GM12891 (cell line): ENCODE measurements around the gene U2SURP.
"Not testable (repeated sequence)": the region's sequence is repeated elsewhere in the genome, so short reads cannot be mapped to it uniquely, and the experiment has no call there.

ENCODE experiments used
- DNase-seq: peaks from one replicate; pipeline ENCODE4 v3.0.0; 2011; ENCODE audit warnings: low spot score; ENCODE audit not compliant: insufficient read length
- FAIRE-seq: peaks from 2 replicates; lab custom pipeline; 2011; peaks lifted over from hg19 to GRCh38; lab: Jason Lieb, UNC
- PAX5 ChIP-seq: IDR thresholded peaks from 2 replicates; pipeline ENCODE4 v1.6.1; 2011; ENCODE audit warnings: low read length, moderate library complexity, mild to moderate bottlenecking; ENCODE audit not compliant: insufficient read depth, severe bottlenecking
- POLR2A ChIP-seq: IDR thresholded peaks from 2 replicates; pipeline ENCODE4 v1.6.1; 2011; ENCODE audit warnings: low read depth, low read length, control low read depth
- POLR2AphosphoS5 ChIP-seq: IDR thresholded peaks from 2 replicates; pipeline ENCODE4 v1.6.1; 2011; ENCODE audit warnings: low read depth, low read length, control low read depth
- POU2F2 ChIP-seq: IDR thresholded peaks from 2 replicates; pipeline ENCODE4 v1.6.1; 2011; ENCODE audit warnings: low read depth, mild to moderate bottlenecking, control low read depth, low read length, moderate library complexity
- SPI1 ChIP-seq: IDR thresholded peaks from 2 replicates; pipeline ENCODE4 v1.6.1; 2011; ENCODE audit warnings: low read depth, low read length, control low read depth
- TAF1 ChIP-seq: IDR thresholded peaks from 2 replicates; pipeline ENCODE4 v1.6.1; 2011; ENCODE audit warnings: low read depth, low read length, control low read depth

The U2SURP gene

DNA sequence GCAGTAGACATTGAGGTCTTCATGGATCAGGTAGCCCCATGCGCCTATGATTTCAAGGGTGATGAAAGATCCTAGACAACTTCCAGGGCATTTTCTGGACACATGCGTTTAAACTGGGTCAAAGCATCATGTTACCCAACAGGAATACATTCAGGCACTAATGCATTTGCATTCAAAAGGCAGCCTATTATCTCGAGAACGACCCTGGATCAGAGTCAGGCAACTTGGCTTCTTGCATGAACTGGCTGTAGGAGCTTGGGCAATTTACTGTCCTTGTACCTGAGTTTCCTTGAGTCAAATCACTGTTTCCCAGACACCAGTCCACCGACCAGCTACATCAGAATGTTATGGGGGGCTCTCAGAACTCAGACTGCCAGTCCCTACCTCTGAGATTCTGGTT, 66.7 kb downstream of the U2SURP start:
- TF ChIP-seq POLR2A (no peak), SPI1 (no peak), PAX5 (no peak), POU2F2 (no peak), TAF1 (no peak), POLR2AphosphoS5 (no peak)
- FAIRE-seq (no peak), DNase-seq (no peak)

DNA sequence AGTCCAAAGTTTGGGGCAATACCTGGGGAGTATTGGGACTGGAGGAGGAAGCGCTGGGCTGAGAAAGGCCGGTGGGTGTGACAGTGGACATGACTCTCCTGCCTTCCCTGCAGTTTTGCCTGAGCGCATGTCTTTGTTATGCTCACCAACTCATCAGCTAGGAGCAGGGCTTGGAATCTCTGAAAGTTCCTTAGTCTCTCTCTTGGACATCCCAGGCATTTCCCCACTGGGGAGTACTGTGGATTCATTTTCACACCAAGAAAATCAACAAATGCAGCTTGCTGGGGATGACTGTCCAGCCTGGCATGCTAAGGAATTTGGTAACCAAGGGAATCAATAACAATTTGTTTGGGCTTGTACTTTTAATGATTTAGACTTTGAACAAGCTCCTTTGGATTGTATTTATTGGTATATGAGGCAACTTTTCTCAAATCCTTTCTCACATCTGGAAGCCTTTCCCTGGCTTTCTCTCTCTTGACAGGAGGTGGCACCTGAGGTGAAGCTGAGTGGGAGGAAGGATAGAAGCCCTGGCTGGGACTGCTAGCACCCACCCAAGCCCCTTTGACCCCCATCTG, 69.7 kb downstream of the U2SURP start:
- no peak for TF ChIP-seq POU2F2
- TF ChIP-seq POLR2A = no peak
- TF ChIP-seq PAX5 = no peak
- TF ChIP-seq TAF1 = no peak
- TF ChIP-seq SPI1 = no peak
- no peak for TF ChIP-seq POLR2AphosphoS5
- FAIRE-seq = no peak

DNA sequence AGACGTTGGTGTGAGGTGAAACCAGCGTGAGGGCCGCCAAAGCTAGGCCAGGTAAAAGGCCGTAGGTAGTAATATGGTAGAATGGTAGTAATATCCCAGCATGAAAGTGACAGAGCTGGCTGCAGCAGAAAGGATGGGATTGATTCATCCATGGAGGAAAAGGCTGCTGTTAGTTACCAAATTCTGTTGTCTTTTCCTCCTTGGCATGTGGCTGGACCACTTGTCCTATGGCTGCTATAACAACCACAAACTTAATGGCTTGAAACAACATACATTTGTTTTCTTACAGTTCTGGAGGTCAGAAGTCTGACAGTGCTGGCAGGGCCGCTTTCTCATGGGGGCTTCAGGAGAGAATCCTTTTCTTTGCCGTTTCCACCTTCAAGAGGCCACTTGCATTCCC, 70.4 kb downstream of the U2SURP start:
- DNase-seq (no peak), FAIRE-seq (no peak)
- TF ChIP-seq POLR2AphosphoS5 (no peak), POLR2A (no peak), SPI1 (no peak), PAX5 (no peak), TAF1 (no peak), POU2F2 (no peak)

More for the DNA sequence above, 69.7 kb downstream of the U2SURP start:
- no peak for DNase-seq

DNA sequence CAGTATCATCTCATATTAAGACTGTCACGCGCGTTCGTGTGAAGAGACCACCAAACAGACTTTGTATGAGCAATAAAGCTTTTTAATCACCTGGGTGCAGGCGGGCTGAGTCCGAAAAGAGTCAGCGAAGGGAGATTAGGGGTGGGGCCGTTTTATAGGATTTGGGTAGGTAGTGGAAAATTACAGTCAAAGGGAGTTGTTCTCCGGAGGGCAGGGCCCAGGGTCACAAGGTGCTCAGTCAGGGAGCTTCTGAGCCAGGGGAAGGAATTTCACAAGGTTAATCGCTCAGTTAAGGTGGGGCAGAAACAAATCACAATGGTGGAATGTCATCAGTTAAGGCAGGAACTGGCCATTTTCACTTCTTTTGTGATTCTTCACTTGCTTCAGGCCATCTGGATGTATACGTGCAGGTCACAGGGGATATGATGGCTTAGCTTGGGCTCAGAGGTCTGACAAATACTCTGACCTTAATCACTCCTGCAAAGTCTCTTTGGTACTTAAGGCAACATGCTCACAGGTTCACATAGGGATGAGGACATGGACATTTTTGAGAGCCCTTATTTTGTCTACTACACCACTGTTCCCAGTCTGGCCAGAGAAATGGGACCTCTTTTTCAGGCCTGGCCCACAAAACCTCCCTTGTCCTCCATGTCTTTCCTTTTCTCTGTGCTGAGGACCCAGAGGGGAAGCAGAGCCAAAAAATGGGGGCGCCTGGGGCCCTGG, 71.1 kb downstream of the U2SURP start:
- not testable (repeated sequence) for DNase-seq, FAIRE-seq

DNA sequence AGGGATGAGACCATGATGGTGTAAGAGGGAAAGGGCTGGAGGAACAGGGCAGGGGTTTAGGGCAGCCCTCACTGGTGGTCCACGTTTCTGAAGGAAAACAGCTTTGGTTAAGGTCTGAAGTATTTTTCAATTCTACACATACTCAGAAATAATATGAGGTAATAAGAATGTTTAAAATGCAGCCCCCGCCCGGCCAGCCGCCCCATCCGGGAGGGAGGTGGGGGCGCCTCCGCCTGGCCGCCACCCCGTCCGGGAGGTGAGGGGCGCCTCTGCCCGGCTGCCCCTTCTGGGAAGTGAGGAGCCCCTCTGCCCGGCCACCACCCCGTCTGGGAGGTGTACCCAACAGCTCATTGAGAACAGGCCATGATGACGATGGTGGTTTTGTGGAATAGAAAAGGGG, 72.2 kb downstream of the U2SURP start:
- not testable (repeated sequence) for FAIRE-seq, DNase-seq

DNA sequence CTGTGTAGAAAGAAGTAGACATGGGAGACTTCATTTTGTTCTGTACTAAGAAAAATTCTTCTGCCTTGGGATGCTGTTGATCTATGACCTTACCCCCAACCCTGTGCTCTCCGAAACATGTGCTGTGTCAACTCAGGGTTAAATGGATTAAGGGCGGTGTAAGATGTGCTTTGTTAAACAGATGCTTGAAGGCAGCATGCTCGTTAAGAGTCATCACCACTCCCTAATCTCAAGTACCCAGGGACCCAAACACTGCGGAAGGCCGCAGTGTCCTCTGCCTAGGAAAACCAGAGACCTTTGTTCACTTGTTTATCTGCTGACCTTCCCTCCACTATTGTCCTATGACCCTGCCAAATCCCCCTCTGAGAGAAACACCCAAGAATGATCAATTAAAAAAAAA, 72.6 kb downstream of the U2SURP start:
- FAIRE-seq = not testable (repeated sequence)

DNA sequence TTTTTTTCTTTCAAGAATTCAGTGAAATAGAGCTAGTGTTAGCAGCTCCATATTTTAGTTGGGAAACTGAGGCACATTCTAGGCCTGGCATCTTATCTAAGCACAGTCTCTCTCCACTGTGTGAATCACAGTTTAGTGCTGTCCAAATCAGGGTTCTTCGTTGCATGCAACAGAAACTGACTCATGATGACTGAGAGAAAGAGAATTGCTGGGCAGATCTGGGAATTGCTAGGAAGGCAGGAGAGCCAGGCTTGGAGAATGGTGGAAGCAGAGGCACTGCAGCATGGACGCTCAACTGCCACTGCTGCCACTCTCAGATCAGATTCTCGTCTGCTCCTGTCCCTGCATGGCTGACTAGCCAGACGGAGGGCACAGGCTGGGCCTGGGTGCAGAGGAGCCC, 77.5 kb downstream of the U2SURP start:
- TF ChIP-seq POLR2A = no peak
- no peak for TF ChIP-seq POU2F2
- TF ChIP-seq POLR2AphosphoS5 = no peak
- no peak for TF ChIP-seq TAF1
- DNase-seq (no peak), FAIRE-seq (no peak)

More for the DNA sequence above, 72.6 kb downstream of the U2SURP start:
- not testable (repeated sequence) for DNase-seq

DNA sequence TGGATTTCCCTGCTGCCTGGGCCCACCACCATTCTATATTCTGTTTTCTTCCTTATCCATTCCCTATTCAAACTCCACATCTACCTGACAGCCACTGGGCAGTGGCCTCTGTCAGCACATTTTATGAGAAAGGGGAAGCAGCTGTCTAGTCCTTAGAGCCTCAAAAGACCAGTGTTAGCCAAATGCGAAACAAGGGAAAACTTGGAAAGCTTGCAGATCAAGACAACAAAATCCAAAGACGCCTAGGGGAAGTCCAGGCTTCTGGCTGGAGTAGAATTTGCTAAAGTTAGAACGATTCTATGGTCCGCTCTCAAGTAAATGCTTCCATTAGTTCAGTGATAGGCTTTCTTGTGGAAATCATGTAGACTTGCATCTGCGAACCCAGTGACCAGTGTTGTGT, 78.8 kb downstream of the U2SURP start:
- TF ChIP-seq POLR2AphosphoS5 (no peak), POLR2A (no peak), PAX5 (no peak), POU2F2 (no peak), TAF1 (no peak), SPI1 (no peak)
- FAIRE-seq (peak; percentile 38), DNase-seq (no peak)

DNA sequence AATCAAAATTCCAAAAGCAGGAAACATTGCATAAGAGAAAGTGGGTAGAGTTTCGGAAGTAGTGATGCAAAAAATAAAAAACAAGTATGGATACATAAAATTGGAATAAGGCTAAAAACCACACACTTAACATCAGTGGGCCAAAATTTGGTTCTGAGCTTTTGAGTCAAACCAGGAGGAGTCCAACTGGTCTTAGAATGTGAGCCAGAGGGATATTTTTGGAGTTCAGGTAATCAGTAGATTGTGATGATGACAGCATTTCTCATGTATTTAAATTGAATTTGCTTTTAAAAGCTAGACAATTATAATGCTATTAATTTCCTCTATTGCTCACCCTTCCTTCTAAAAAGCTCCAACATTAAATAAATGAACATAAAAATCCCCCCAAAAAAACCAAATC, 80.0 kb downstream of the U2SURP start:
- FAIRE-seq (no peak), DNase-seq (no peak)
- TF ChIP-seq POLR2AphosphoS5 = no peak
- no peak for TF ChIP-seq POLR2A
- no peak for TF ChIP-seq SPI1
- TF ChIP-seq PAX5 = no peak
- TF ChIP-seq TAF1 = no peak
- no peak for TF ChIP-seq POU2F2

DNA sequence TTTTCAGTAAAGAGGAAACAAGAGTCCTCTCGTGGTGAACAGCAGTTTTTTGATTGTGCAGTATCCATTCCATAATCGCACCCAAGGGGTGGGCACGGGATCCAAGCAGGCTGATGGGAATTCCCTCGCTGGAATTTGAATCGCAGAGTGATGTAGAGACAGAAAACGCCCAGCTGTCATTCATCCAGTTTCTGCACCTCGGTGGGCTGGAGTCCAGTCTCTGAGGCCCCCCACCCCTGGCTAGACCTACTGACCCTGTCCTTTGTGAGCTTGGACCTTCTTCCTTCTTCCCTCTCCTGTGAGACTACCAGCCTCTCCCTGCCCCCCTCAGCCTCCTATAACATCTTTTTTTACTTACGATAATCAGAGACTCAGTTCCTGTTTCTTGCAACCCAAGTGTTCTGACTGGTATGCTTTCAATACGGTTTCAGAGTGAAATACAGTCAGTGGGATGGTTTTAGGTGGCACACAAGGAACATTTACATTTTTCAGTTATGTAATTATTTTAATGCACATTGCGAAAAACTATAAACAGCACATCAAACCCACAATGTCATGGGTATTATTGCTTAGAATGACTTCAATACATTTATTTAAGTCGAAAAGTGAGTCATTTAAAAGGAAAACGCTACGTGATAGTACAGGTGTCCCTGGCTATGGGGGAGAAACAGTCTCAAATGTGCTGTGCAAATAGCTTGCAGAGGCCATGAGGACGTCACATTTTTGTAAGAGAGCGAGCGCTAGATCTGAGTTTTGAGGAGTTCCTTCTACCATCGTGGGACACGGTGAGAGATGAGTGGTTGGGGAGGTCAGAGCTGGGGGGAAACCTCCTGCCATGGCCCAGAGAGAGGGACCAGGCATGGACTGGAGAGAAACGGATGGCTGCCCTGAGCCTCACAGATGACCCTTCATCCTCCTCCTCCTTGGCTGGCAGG, 80.7 kb downstream of the U2SURP start:
- FAIRE-seq (peak; percentile 93), DNase-seq (peak; percentile 29)
- TF ChIP-seq TAF1 (no peak), POLR2AphosphoS5 (peak; percentile 69; the same call in 1 of the 2 replicates), POU2F2 (peak; percentile 29), PAX5 (no peak), SPI1 (peak; percentile 98), POLR2A (peak; percentile 21; the same call in 1 of the 2 replicates)
